Measurements from ENCODE around the gene COL18A1.

Gene COL18A1

DNA sequence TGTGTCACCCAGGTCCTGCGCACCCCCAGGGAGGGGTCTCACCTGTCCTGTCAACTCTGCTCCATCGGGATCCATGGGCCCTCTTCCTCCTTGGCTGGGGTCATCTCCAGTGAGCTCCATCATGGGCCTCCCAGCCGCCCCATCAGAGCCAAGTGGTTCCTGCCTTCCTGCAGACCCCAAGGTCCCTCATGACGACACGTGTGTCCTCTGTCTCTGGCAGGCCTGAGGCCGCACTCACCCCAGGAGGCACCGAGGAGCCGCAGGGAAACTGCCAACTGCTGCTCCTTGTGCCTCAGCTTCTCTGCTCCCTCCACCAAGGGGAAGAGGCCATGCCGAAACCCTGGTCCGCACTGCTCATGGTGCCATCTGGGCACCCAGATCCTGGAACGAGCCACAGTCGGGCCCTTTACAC is 46.8 kb downstream of the COL18A1 start:
- peaks cover 0 to 9% (median 0%) of the 10 kb centered on the region in 5 experiments for H3K27me3 ChIP-seq (replicated peaks in 2 of 5; ENCODE audit: control insufficient read depth in 4 of 5, insufficient read depth in 5 of 5, low read length in 4 of 5)
- H3K36me3 ChIP-seq (ENCODE audit: control insufficient read depth in 4 of 4, insufficient read depth in 4 of 4, low read length in 3 of 4), result no peaks in the 10 kb centered on the region
- ChIA-PET POLR2A (no interaction called here), CTCF (interaction anchor here (2.2 kb wide), 1 partner anchor 311 kb away, joined by 5 read pairs; no protein-coding TSS in a partner anchor)
- 94% methylated on average over 12 of the region's 12 CpGs for WGBS (ENCODE audit: insufficient coverage)
- peaks cover 0 to 8% (median 3%) of the 10 kb centered on the region in 4 experiments for H3K4me1 ChIP-seq (ENCODE audit: control extremely low read depth in 1 of 4, control insufficient read depth in 4 of 4, insufficient read depth in 4 of 4, low read length in 3 of 4)
- no peak overlapping the region for H3K27ac ChIP-seq (ENCODE audit: insufficient read depth in 1 of 2, low read depth in 1 of 2, low read length in 2 of 2, poor library complexity in 1 of 2, severe bottlenecking in 2 of 2)
- DNase-seq, result no peak
- H3K4me3 ChIP-seq (ENCODE audit: control insufficient read depth in 1 of 7, extremely low read depth in 1 of 7, insufficient read depth in 4 of 7, low read depth in 2 of 7, low read length in 6 of 7), result no peak overlapping the region
- peaks cover 0 to 3% (median 1%) of the 10 kb centered on the region in 5 experiments for H3K9me3 ChIP-seq (ENCODE audit: control extremely low read depth in 1 of 5, control insufficient read depth in 4 of 5, insufficient read depth in 2 of 5, low read depth in 1 of 5, low read length in 4 of 5)

DNA sequence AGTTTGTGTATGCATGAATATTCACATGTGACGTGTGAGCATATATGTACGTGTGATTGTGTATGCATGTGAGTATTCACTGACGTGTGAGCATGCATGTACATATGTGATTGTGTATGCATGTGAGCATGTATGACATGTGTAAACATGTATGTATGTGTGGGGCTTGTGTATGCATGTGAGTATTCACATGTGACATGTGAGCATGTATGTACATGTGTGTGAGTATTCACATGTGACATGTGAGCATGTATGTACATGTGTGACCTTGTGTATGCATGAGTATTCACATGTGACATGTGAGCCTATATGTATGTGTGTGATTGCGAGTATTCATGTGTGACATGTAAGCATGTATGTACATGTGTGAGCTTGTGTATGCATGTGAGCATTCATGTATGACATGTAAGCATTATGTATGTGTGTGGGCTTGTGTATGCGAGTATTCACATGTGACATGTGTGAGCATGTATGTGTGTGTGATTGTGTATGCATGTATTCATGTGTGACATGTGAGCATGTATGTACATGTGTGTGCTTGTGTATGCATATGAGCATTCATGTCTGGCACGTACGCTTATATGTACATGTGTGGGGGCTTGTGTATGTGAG is 47.8 kb downstream of the COL18A1 start:
- POLR2A ChIA-PET, result no interaction called here
- Histone ChIP-seq H3K36me3 (ENCODE audit: control insufficient read depth in 4 of 4, insufficient read depth in 4 of 4, low read length in 3 of 4) (no peaks in the 10 kb centered on the region), H3K4me1 (ENCODE audit: control extremely low read depth in 1 of 4, control insufficient read depth in 4 of 4, insufficient read depth in 4 of 4, low read length in 3 of 4) (peaks cover 0 to 8% (median 3%) of the 10 kb centered on the region in 4 experiments), H3K4me3 (ENCODE audit: control insufficient read depth in 1 of 7, extremely low read depth in 1 of 7, insufficient read depth in 4 of 7, low read depth in 2 of 7, low read length in 6 of 7) (no peak overlapping the region), H3K27me3 (replicated peaks in 2 of 5; ENCODE audit: control insufficient read depth in 4 of 5, insufficient read depth in 5 of 5, low read length in 4 of 5) (peaks cover 0 to 7% (median 0%) of the 10 kb centered on the region in 5 experiments), H3K27ac (ENCODE audit: insufficient read depth in 1 of 2, low read depth in 1 of 2, low read length in 2 of 2, poor library complexity in 1 of 2, severe bottlenecking in 2 of 2) (no peak overlapping the region), H3K9me3 (ENCODE audit: control extremely low read depth in 1 of 5, control insufficient read depth in 4 of 5, insufficient read depth in 2 of 5, low read depth in 1 of 5, low read length in 4 of 5) (no peaks in the 10 kb centered on the region)
- no peak for DNase-seq
- 96% methylated on average over 6 of the region's 7 CpGs for WGBS (ENCODE audit: insufficient coverage)
- CTCF ChIA-PET, result interaction anchor here (0.7 to 1.0 kb wide), 2 partner anchors 313 to 315 kb away, joined by 3 to 4 read pairs; no protein-coding TSS in a partner anchor

DNA sequence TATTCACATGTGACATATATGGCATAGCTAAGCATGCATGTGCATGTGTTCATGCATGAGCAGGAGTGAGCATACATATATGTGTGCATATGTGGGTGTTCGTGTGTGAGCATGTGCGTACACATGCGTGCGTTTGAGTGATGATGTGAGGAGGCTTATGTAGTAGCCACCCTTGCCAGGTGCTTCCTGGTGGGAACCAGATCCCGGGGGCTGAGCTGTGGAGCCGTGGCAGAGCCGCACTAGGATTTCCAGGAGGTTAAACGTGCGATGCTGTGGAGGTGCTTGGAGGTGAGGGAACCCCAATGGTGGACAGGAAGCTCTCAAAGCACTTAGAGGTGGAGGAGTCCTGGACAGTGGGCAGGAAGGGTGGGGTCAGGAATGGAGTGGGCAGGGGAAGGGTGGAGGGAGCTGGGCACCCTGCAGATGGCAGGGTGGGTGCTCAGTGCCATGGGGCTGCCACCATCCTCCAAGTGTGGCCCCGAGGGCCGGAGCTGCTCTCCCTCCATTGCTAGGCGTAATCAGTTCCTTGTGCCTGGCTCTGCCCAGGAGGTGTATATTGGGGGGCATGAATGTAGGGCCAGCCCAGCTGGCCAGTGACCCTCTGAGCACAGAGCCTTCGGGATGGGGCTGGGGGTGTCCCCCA is 48.5 kb downstream of the COL18A1 start:
- no peak overlapping the region for H3K27ac ChIP-seq (ENCODE audit: insufficient read depth in 1 of 2, low read depth in 1 of 2, low read length in 2 of 2, poor library complexity in 1 of 2, severe bottlenecking in 2 of 2)
- peaks cover 0 to 5% (median 0%) of the 10 kb centered on the region in 5 experiments for H3K27me3 ChIP-seq (replicated peaks in 2 of 5; ENCODE audit: control insufficient read depth in 4 of 5, insufficient read depth in 5 of 5, low read length in 4 of 5)
- no peaks in the 10 kb centered on the region for H3K9me3 ChIP-seq (ENCODE audit: control extremely low read depth in 1 of 5, control insufficient read depth in 4 of 5, insufficient read depth in 2 of 5, low read depth in 1 of 5, low read length in 4 of 5)
- 96% methylated on average over 12 of the region's 13 CpGs for WGBS (ENCODE audit: insufficient coverage)
- no peak overlapping the region for H3K4me3 ChIP-seq (ENCODE audit: control insufficient read depth in 1 of 7, extremely low read depth in 1 of 7, insufficient read depth in 4 of 7, low read depth in 2 of 7, low read length in 6 of 7)
- no peak for DNase-seq
- ChIA-PET CTCF (interaction anchor here (0.6 to 1.0 kb wide), 3 partner anchors 314 to 765 kb away, joined by 3 to 4 read pairs (median 3); no protein-coding TSS in a partner anchor), POLR2A (no interaction called here)
- peaks cover 0 to 8% (median 3%) of the 10 kb centered on the region in 4 experiments for H3K4me1 ChIP-seq (ENCODE audit: control extremely low read depth in 1 of 4, control insufficient read depth in 4 of 4, insufficient read depth in 4 of 4, low read length in 3 of 4)
- H3K36me3 ChIP-seq (ENCODE audit: control insufficient read depth in 4 of 4, insufficient read depth in 4 of 4, low read length in 3 of 4), result no peaks in the 10 kb centered on the region

DNA sequence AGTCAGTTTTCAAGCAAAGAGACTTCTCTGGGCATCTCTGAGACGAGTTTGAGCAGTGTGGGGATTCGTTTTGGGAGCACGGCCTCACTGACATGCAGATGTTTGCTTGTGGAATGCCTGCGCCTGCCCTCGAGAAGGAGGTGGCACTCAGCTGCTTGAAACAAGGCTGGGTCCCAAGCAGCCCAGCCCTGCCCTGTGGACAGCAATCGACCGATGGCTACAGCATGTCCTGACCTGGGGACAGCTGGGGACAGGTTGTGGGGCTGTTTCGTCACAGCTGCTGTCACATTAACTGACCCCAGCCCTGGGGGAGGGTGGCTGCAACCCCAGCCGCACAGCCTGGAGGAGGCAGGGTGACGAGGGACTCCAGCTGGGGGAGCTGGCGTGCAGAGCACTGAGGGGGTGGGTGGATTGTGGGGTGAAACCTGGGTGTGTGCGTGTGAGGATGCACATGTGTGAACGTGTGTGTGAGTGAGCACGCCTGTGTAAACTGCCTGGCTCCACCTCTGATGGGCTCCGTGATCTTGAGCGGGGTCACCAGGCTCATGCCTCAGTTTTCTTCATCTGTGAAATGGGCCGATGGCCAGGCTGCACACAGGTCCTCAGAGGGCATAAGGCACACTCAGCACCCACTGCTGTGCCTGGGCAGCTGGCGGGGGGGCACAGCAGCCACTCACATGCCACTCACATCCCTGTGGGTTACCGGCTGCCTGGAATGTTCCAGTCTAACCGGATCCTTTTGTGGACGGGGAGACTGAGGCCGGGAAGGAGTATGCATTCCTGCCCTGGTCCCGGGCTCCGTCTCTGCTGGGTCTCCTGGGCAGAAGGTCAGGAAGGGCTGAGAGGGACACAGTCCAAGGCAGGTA is 49.3 kb downstream of the COL18A1 start:
- Histone ChIP-seq H3K27me3 (replicated peaks in 2 of 5; ENCODE audit: control insufficient read depth in 4 of 5, insufficient read depth in 5 of 5, low read length in 4 of 5) (peaks cover 0 to 5% (median 0%) of the 10 kb centered on the region in 5 experiments), H3K27ac (ENCODE audit: insufficient read depth in 1 of 2, low read depth in 1 of 2, low read length in 2 of 2, poor library complexity in 1 of 2, severe bottlenecking in 2 of 2) (no peak overlapping the region), H3K36me3 (ENCODE audit: control insufficient read depth in 4 of 4, insufficient read depth in 4 of 4, low read length in 3 of 4) (no peaks in the 10 kb centered on the region), H3K4me3 (ENCODE audit: control insufficient read depth in 1 of 7, extremely low read depth in 1 of 7, insufficient read depth in 4 of 7, low read depth in 2 of 7, low read length in 6 of 7) (no peak overlapping the region), H3K4me1 (ENCODE audit: control extremely low read depth in 1 of 4, control insufficient read depth in 4 of 4, insufficient read depth in 4 of 4, low read length in 3 of 4) (peaks cover 0 to 8% (median 3%) of the 10 kb centered on the region in 4 experiments), H3K9me3 (ENCODE audit: control extremely low read depth in 1 of 5, control insufficient read depth in 4 of 5, insufficient read depth in 2 of 5, low read depth in 1 of 5, low read length in 4 of 5) (no peaks in the 10 kb centered on the region)
- no peak for DNase-seq
- CTCF ChIA-PET, result interaction anchor here (1.2 kb wide), 1 partner anchor 10 kb away, joined by 4 read pairs; no protein-coding TSS in a partner anchor
- WGBS (ENCODE audit: insufficient coverage), result 91% methylated on average over 24 of the region's 24 CpGs
- POLR2A ChIA-PET, result no interaction called here

DNA sequence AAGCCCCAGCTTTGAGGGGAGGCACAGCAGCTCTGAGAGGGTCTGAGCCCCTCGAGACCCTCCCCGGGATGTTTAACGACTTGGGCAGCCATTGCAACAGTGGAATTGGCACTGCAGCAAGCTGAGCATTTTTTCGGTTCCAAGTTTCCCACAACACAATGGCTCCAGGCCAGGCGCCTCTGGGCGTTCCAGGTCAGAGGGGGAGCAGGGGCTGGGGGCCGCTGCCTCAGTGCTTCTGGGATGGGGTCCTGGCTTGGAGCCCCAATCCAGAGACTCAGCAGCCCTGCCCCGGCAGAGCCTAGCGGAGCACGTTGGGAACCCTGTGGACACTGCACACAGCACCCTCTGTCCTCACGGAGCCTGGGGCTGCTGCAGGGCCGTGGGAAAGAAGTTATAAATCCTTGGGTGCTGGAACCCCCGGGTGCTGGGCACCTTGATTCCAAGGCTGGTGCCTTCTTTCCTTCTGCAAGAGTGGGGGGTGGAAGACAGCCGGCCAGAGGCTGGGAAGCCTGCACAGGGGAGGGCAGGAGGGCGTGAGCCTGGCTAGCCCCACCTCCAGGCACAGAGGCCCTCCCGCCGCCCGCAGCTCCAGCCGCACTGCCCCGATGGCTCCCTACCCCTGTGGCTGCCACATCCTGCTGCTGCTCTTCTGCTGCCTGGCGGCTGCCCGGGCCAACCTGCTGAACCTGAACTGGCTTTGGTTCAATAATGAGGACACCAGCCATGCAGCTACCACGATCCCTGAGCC is 50.1 kb downstream of the COL18A1 start:
- WGBS (ENCODE audit: insufficient coverage), result 38% methylated on average over 15 of the region's 23 CpGs
- Histone ChIP-seq H3K36me3 (ENCODE audit: control insufficient read depth in 4 of 4, insufficient read depth in 4 of 4, low read length in 3 of 4) (no peaks in the 10 kb centered on the region), H3K27ac (ENCODE audit: insufficient read depth in 1 of 2, low read depth in 1 of 2, low read length in 2 of 2, poor library complexity in 1 of 2, severe bottlenecking in 2 of 2) (no peak overlapping the region)

DNA sequence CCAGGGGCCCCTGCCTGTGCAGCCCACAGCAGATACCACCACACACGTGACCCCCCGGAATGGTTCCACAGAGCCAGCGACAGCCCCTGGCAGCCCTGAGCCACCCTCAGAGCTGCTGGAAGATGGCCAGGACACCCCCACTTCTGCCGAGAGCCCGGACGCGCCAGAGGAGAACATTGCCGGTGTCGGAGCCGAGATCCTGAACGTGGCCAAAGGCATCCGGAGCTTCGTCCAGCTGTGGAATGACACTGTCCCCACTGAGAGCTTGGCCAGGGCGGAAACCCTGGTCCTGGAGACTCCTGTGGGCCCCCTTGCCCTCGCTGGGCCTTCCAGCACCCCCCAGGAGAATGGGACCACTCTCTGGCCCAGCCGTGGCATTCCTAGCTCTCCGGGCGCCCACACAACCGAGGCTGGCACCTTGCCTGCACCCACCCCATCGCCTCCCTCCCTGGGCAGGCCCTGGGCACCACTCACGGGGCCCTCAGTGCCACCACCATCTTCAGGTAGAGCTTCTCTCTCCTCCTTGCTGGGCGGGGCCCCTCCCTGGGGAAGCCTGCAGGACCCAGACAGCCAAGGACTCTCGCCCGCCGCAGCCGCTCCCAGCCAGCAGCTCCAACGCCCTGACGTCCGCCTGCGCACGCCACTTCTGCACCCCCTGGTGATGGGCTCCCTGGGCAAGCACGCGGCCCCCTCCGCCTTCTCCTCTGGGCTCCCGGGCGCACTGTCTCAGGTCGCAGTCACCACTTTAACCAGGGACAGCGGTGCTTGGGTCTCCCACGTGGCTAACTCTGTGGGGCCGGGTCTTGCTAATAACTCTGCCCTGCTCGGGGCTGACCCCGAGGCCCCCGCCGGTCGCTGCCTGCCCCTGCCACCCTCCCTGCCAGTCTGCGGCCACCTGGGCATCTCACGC is 51.0 kb downstream of the COL18A1 start:
- ChIA-PET CTCF (interaction anchor here (1.2 kb wide), 1 partner anchor 12 kb away, joined by 4 read pairs; no protein-coding TSS in a partner anchor), POLR2A (no interaction called here)
- WGBS (ENCODE audit: insufficient coverage), result 85% methylated on average over 45 of the region's 47 CpGs
- Histone ChIP-seq H3K4me3 (ENCODE audit: control insufficient read depth in 1 of 7, extremely low read depth in 1 of 7, insufficient read depth in 4 of 7, low read depth in 2 of 7, low read length in 6 of 7) (no peak overlapping the region), H3K36me3 (ENCODE audit: control insufficient read depth in 4 of 4, insufficient read depth in 4 of 4, low read length in 3 of 4) (no peaks in the 10 kb centered on the region), H3K9me3 (ENCODE audit: control extremely low read depth in 1 of 5, control insufficient read depth in 4 of 5, insufficient read depth in 2 of 5, low read depth in 1 of 5, low read length in 4 of 5) (peaks cover 0 to under 1% (median 0%) of the 10 kb centered on the region in 5 experiments), H3K27me3 (replicated peaks in 2 of 5; ENCODE audit: control insufficient read depth in 4 of 5, insufficient read depth in 5 of 5, low read length in 4 of 5) (peaks cover 0 to 5% (median 0%) of the 10 kb centered on the region in 5 experiments), H3K27ac (ENCODE audit: insufficient read depth in 1 of 2, low read depth in 1 of 2, low read length in 2 of 2, poor library complexity in 1 of 2, severe bottlenecking in 2 of 2) (no peak overlapping the region), H3K4me1 (ENCODE audit: control extremely low read depth in 1 of 4, control insufficient read depth in 4 of 4, insufficient read depth in 4 of 4, low read length in 3 of 4) (peaks cover 0 to 8% (median 3%) of the 10 kb centered on the region in 4 experiments)
- no peak for DNase-seq

More for the DNA sequence above, 50.1 kb downstream of the COL18A1 start:
- CTCF ChIA-PET, result interaction anchor here (1.2 kb wide), 1 partner anchor 11 kb away, joined by 4 read pairs; no protein-coding TSS in a partner anchor
- Histone ChIP-seq H3K27me3 (replicated peaks in 2 of 5; ENCODE audit: control insufficient read depth in 4 of 5, insufficient read depth in 5 of 5, low read length in 4 of 5) (peaks cover 0 to 5% (median 0%) of the 10 kb centered on the region in 5 experiments), H3K9me3 (ENCODE audit: control extremely low read depth in 1 of 5, control insufficient read depth in 4 of 5, insufficient read depth in 2 of 5, low read depth in 1 of 5, low read length in 4 of 5) (no peaks in the 10 kb centered on the region), H3K4me3 (ENCODE audit: control insufficient read depth in 1 of 7, extremely low read depth in 1 of 7, insufficient read depth in 4 of 7, low read depth in 2 of 7, low read length in 6 of 7) (no peak overlapping the region), H3K4me1 (ENCODE audit: control extremely low read depth in 1 of 4, control insufficient read depth in 4 of 4, insufficient read depth in 4 of 4, low read length in 3 of 4) (peaks cover 0 to 8% (median 3%) of the 10 kb centered on the region in 4 experiments)
- peak in 2 of 3 donors; percentile 50 to 67 for DNase-seq
- POLR2A ChIA-PET, result no interaction called here

Measured in common myeloid progenitor, CD34-positive (primary cell).